GM18517 (cell line): ENCODE data around the gene TBC1D19.
A peak's percentile ranks its signal among the peaks of the same experiment; 100 is the strongest.
"Not testable (repeated sequence)": the region's sequence is repeated elsewhere in the genome, so short reads cannot be mapped to it uniquely, and the experiment has no call there.

Experiments
- ATAC-seq: cut with Tn5 transposase; IDR thresholded peaks from one replicate; pipeline ENCODE4 v1.9.1; 2021; ENCODE audit warnings: mild to moderate bottlenecking, moderate library complexity; ENCODE audit not compliant: unreplicated experiment

TBC1D19 gene

GRCh38 chr4:26679040-26679695, 95.3 kb downstream of the TBC1D19 start:
- ATAC-seq, result not testable (repeated sequence)

DNA sequence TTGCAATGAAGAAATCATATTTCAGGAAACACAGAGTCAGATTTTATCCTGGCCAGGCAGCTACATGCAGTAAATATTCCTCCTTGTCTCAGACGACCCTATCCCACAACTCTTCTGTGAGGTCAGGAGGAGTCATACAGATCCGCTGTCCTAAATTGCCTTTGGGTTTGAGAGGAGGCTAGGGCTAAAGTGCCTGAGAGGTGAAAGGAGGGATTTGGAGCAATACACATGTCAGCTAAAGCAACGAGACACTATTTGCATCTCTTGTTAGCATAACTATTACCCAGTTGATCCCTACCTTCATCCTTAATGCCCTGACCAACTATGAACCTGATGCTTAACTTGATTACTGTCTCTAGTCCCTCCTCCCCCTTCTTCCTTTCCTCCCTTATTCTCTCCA, 98.6 kb downstream of the TBC1D19 start:
- ATAC-seq, result no peak

GRCh38 chr4:26685250-26685649, 101.4 kb downstream of the TBC1D19 start:
- no peak for ATAC-seq

GRCh38 chr4:26687728-26688127, 103.8 kb downstream of the TBC1D19 start:
- no peak for ATAC-seq

GRCh38 chr4:26690506-26690905, 106.6 kb downstream of the TBC1D19 start:
- no peak for ATAC-seq

DNA sequence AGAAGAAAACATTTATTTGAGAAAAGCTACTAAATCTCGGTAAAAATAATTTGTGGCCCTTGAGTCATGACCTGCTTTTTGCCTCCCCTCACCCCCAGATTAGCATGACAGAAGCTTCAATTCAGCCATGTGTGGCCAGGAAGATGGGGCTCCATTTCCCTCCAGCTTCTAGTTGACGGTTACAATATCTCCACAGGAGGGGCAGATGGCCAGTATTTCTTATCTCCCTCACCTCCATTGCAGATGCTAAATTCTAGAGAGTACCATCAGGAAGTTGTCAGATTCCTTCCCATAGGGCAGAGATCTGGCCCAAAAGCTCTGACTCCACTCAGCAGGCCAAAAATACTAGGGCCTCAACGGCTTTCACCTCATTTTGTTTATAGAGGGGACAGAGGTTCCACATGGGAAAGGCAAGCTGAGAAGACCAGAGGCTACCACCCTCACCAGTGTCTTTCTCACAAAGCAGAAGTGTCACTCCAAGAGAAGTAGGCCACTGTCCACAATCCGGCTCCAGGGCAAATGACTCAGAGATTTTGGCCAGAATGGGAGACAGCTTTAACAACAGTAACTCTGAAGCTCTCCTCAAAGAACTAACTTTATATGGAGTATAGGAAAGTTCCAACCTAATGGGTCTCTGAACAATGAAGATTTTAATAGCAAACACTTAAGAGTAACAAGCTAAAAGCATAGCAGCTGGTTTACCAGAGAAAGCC, 108.3 kb downstream of the TBC1D19 start:
- no peak for ATAC-seq

GRCh38 chr4:26694131-26694530, 110.2 kb downstream of the TBC1D19 start:
- ATAC-seq, result not testable (repeated sequence)

DNA sequence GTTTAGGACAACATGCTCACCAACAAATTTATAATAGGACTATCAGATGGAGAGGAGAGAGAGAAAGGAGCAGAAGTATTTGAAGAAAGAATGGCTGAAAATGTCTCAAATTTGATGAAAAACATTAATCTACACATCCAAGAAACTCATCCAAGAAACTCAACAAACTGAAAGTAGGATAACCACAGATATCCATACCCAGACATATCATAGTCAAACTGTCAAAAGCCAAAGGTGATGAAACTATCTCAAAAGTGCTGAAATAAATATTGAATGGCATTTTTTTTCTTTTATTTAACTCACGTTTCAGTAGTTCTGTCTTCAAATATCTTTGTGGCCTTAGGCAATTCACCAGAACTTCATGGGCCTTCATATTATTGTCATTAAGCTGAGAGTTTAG, 116.2 kb downstream of the TBC1D19 start:
- no peak for ATAC-seq

- ATAC-seq, result no peak
Measured at GRCh38 chr4:26701095-26701494, 117.2 kb downstream of the TBC1D19 start.

GRCh38 chr4:26701786-26702227, 117.9 kb downstream of the TBC1D19 start:
- ATAC-seq, result no peak

- no peak for ATAC-seq
Measured at GRCh38 chr4:26707342-26707741, 123.5 kb downstream of the TBC1D19 start.

- no peak for ATAC-seq
Measured at GRCh38 chr4:26709246-26709645, 125.4 kb downstream of the TBC1D19 start.

- ATAC-seq, result no peak
Measured at GRCh38 chr4:26713563-26714151, 129.8 kb downstream of the TBC1D19 start.

DNA sequence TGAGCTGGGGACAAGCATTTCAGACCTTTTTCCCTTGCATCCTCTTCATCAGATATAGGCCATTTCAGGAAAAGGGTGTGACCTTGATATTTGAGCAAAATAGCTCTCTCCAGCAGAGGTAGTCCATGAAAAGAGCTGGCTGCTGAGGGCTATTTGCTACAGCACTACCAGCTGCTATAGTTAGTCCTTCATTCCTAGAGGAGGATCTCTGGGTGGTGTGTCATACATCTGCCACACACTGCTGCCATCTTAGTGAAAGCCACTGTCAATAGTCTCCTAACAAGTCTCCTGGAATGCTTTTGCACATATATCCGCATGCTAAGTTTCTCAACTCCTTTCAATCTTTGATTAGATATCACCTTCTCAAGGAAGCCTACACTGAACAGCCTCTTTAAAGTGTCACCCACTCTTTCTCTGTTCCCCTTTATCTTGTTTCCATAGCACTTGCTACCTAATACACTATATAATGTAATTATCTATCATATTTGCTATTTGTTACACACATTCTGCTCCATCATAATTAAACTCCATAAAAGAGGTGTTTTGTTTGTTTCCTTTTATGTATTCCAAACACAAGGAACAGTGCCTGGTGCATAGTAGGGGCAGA, 131.9 kb downstream of the TBC1D19 start:
- no peak for ATAC-seq

- no peak for ATAC-seq
Measured at GRCh38 chr4:26717332-26717731, 133.4 kb downstream of the TBC1D19 start.

DNA sequence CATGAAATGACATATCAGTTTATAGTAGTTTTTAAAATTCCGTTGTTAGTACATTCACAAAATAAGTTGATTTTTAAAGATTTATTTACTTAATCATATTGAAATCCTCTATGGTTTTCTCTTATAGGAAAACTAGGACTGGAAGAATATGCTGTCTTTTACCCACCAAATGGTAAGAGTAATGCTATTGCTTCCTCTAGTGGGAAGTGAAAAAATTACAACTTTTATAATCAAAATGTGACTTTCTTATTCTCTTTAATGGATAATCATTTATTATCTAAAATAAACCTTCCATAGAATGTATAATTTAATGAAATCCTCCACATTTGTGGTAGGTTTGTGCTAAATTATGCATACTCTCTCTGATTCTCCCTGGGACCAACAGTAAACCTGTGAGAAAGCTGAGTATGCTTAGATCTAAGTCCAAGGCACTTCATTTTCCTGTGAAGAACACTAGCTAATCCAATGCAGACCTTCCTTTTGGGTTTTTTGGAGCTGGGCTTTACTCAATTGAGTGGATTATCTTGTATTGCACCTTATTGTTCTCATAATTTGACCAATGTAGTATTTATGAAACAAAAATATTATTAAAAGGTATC, 136.2 kb downstream of the TBC1D19 start:
- no peak for ATAC-seq

GRCh38 chr4:26721685-26722084, 137.8 kb downstream of the TBC1D19 start:
- no peak for ATAC-seq

- ATAC-seq, result peak; percentile 94
Measured at GRCh38 chr4:26723216-26723615, 139.3 kb downstream of the TBC1D19 start.

DNA sequence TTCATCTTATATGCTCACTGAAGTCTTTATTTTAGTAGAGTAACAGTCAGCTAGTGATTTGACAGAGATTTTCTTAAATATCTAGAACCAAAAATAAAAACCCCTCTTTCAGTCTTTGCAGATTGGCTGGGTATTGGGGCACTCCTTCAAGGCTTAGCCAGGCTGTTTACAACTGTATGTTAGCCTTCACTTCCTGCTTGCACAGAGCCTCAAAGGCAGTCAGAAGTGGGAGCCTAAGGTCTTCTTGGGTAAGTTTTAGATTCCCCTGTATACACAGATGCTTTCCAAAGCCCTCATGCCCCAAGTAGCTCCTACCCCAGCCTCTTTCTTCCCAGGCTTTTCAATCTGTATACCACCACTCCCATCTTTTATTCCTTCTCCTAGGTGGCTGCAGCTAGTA, 140.7 kb downstream of the TBC1D19 start:
- ATAC-seq, result no peak

GRCh38 chr4:26726655-26727387, 142.9 kb downstream of the TBC1D19 start:
- no peak for ATAC-seq

DNA sequence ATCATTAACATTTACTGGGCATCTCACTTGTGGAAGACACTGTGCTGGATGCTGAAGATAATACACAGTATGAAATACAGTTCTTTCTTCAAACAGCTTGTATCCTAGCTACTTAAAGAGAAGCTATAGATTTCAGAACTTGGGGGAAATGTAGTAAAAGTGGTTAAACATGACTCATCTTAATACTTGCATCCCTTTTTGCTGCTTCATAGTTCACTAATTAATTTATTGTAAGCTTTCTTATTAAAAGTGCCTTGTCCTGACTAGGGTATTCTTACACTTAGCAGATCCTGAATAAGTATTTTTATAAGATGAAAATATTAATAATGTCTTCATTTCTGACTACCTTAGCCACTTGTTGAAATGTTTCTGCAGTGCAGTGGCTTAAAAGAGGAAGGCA, 144.0 kb downstream of the TBC1D19 start:
- ATAC-seq, result no peak
